Fibroblast of skin of back (primary cell): ENCODE results near the gene SNX8.

ENCODE experiments used
- DNase-seq: peaks from one replicate; pipeline ENCODE4 v3.0.0-alpha.2; 2013

SNX8 gene

GRCh38 chr7:2260820-2261219 is 53.4 kb downstream of the SNX8 start:
- DNase-seq: no peak

GRCh38 chr7:2259480-2259879 is 54.8 kb downstream of the SNX8 start:
- no peak for DNase-seq

GRCh38 chr7:2258661-2259365 is 55.4 kb downstream of the SNX8 start:
- DNase-seq: no peak

- DNase-seq: no peak
These were observed 56.6 kb downstream of the SNX8 start for GRCh38 chr7:2257651-2258050.

GRCh38 chr7:2257046-2257551 is 57.1 kb downstream of the SNX8 start:
- no peak for DNase-seq

- no peak for DNase-seq
These were observed 57.8 kb downstream of the SNX8 start for GRCh38 chr7:2256306-2257045.

GRCh38 chr7:2255145-2256139 is 58.8 kb downstream of the SNX8 start:
- DNase-seq: no peak

- DNase-seq: no peak
These were observed 59.7 kb downstream of the SNX8 start for GRCh38 chr7:2254429-2255144.

GRCh38 chr7:2253525-2254244 is 60.6 kb downstream of the SNX8 start:
- DNase-seq: no peak

GRCh38 chr7:2253021-2253420 is 61.2 kb downstream of the SNX8 start:
- no peak for DNase-seq

GRCh38 chr7:2251841-2252771 is 62.1 kb downstream of the SNX8 start:
- no peak for DNase-seq

- no peak for DNase-seq
These were observed 62.9 kb downstream of the SNX8 start for GRCh38 chr7:2251381-2251780.

- no peak for DNase-seq
These were observed 64.4 kb downstream of the SNX8 start for GRCh38 chr7:2249744-2250323.

GRCh38 chr7:2248984-2249694 is 65.1 kb downstream of the SNX8 start:
- DNase-seq: peak; percentile 96

GRCh38 chr7:2247141-2247995 is 66.9 kb downstream of the SNX8 start:
- DNase-seq: peak; percentile 18

- no peak for DNase-seq
These were observed 68.2 kb downstream of the SNX8 start for GRCh38 chr7:2245883-2246675.

- DNase-seq: no peak
These were observed 69.7 kb downstream of the SNX8 start for GRCh38 chr7:2244404-2244995.
